Duodenal mucosa (tissue), 2 donors: ENCODE data around the gene TXNDC12.
"Not testable (repeated sequence)": the region's sequence is repeated elsewhere in the genome, so short reads cannot be mapped to it uniquely, and the experiment has no call there.

Experiments
- H3K27ac ChIP-seq: one replicate; pipeline ENCODE4 v1.7.0; 2013; ENCODE audit warnings: low read depth, low read length
- H3K27me3 ChIP-seq, 2 donors: one replicate each; pipeline ENCODE4 v1.7.0; 2013; ENCODE audit warnings: low read length in 2 of 2, control low read depth in 1 of 2; ENCODE audit not compliant: insufficient read depth in 2 of 2, control insufficient read depth in 1 of 2
- H3K36me3 ChIP-seq, 2 donors: one replicate each; pipeline ENCODE4 v1.7.0; 2013; ENCODE audit warnings: low read length in 2 of 2, control low read depth in 1 of 2; ENCODE audit not compliant: insufficient read depth in 2 of 2, control insufficient read depth in 1 of 2
- H3K4me1 ChIP-seq, 2 donors: one replicate each; pipeline ENCODE4 v1.7.0; 2013; ENCODE audit warnings: low read length in 2 of 2, control low read depth in 1 of 2; ENCODE audit not compliant: insufficient read depth in 2 of 2, control insufficient read depth in 1 of 2
- H3K4me3 ChIP-seq, 2 donors: one replicate each; pipeline ENCODE4 v1.7.0; 2013; ENCODE audit warnings: low read length in 2 of 2, low read depth in 1 of 2
- H3K9ac ChIP-seq, 2 donors: one replicate each; pipeline ENCODE4 v1.7.0; 2013; ENCODE audit warnings: low read length in 2 of 2, low read depth in 1 of 2
- H3K9me3 ChIP-seq, 2 donors: one replicate each; pipeline ENCODE4 v1.7.0; 2013; ENCODE audit warnings: low read length in 2 of 2, control low read depth in 1 of 2; ENCODE audit not compliant: control insufficient read depth in 1 of 2

Gene TXNDC12

DNA sequence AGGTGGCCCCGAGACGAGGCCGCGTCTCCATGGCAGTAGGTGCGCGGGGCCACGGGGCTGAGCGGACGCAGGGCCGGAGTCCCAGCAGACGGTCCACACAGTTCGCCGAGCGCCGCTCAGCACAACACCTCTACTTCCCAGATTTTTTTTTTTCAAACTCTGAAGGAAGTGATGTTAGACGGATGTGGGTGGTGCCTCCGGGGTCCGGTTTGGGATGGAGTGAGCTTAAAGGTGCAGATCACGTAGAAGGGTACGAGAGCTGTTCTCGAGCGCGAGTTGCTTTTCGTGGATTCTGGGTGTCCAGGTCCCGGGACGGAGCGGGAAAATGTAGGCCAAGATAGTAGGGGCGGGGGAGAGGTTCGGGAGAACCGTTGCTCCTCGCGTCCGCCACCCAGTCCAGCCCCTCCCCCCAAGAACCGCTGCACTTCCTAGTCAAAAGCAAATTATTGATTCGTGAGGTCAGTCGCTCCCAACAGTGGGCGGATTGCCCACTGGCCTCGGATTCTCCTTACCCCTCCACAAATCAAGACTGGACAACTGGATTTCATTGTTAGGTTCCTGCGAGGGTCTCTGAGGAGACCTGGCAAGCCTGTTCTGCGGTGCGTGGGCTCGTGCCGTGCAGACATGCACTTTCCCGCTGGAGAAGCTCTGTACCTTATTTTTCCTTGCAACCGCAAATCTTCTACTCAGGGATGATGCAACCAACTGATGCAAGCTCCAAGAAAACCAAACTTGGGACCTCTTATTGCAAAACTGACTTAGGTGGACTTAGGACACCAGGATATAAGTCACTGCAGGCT lies at the start of gene TXNDC12:
TXNDC12 (minus strand) TSS at position 126 of the 800 bp plus-strand sequence; CDS start at position 31, 95 bp downstream.
- Histone ChIP-seq H3K9me3 (no peaks in the 10 kb centered on the region), H3K27me3 (no peaks in the 10 kb centered on the region), H3K4me1 (peaks cover 31 to 33% of the 10 kb centered on the region in 2 donors), H3K27ac (peak within 1 kb of the TSS; percentile 86), H3K36me3 (peaks cover 5 to 10% of the 10 kb centered on the region in 2 donors), H3K9ac (peak within 1 kb of the TSS; percentile 85 to 88), H3K4me3 (peak within 1 kb of the TSS; percentile 94 to 99)

DNA sequence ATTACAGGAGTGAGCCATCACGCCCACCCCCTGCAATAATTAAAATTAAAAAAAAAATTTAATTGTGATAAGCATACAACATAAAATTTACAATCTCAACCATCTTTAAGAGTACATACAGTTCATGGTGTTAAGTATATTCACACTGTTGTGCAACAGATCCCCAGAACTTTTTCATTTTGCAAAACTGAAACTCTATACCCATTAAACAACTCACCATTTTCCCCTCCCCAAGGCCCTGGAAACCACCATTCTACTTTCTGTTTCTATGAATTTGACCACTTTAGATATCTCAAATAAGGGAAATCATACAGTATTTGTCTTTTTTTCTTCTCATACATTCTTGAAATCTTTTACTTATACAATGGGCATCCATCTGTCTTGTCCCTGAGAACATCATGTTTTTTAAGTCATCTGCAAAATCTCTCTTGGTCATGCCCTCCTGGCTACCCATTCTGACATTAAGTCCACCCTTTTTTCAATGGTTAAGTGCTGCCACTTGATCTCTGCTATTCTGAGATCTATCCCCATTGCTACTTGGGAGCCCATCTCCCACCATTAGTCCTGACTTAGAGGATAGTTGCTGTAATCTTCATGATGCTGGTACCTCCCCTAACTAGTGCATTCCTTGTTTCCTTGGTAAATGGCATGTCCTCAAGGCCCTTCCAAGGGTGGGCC lies 47.5 kb upstream of the TXNDC12 start:
- H3K27ac ChIP-seq, result no peak overlapping the region
- H3K36me3 ChIP-seq, result no peaks in the 10 kb centered on the region
- no peak overlapping the region for H3K9ac ChIP-seq
- H3K4me1 ChIP-seq, result no peaks in the 10 kb centered on the region
- H3K9me3 ChIP-seq, result no peaks in the 10 kb centered on the region
- no peak overlapping the region for H3K4me3 ChIP-seq
- H3K27me3 ChIP-seq, result no peaks in the 10 kb centered on the region

DNA sequence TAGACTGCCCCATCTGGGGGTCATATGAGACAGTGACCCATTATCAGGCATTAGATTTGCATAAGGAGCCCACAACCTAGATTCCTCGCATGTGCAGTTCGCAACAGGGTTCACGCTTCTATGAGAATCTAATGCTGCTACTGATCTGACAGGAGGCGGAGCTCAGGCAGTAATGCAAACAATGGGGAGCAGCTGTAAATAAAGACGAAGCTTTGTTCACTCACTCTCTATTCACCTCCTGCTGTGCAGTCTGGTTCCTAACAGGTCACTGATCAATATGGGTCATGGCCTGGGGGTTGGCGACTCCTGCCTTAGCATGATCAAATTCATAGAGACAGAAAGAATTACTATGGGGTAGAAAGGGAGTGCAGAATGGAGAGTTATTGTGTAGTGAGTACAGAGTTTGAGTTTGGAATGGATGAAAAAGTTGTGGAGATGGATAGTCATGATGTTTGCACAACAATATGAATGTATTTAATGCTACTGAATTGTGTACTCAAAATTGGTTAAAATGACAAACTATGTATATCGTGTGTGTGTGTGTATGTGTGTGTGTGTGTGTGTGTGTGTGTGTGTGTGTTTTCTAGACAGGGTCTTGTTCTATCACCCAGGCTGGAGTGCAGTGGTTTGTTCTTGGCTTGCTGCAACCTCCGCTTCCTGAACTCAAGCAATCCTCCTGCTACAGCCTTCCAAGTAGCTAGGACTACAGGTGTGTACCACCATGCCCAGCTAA lies 43.3 kb upstream of the TXNDC12 start:
- H3K4me1 ChIP-seq, result no peaks in the 10 kb centered on the region
- no peaks in the 10 kb centered on the region for H3K9me3 ChIP-seq
- no peak overlapping the region for H3K27ac ChIP-seq
- H3K9ac ChIP-seq, result no peak overlapping the region
- no peaks in the 10 kb centered on the region for H3K36me3 ChIP-seq
- no peak overlapping the region for H3K4me3 ChIP-seq
- no peaks in the 10 kb centered on the region for H3K27me3 ChIP-seq

DNA sequence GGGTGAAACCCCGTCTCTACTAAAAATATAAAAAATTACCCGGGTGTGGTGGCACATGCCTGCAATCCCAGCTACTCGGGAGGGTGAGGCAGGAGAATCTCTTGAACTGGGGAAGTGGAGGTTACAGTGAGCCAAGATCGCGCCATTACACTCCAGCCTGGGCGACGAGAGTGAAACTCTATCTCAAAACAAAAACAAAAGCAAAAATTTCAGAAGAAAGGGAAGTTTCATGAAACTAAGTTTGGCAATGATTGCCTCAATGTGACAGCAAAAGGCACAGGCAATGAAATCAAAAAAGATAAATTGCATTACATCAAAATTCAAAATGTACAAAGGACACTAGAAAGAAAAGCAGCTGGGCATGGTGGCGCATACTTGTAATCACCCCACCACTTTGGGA lies 41.2 kb upstream of the TXNDC12 start:
- no peaks in the 10 kb centered on the region for H3K9me3 ChIP-seq
- no peak overlapping the region for H3K27ac ChIP-seq
- H3K36me3 ChIP-seq, result peaks cover 0 to 3% of the 10 kb centered on the region in 2 donors
- no peaks in the 10 kb centered on the region for H3K27me3 ChIP-seq
- H3K4me3 ChIP-seq, result no peak overlapping the region
- H3K4me1 ChIP-seq, result no peaks in the 10 kb centered on the region
- H3K9ac ChIP-seq, result no peak overlapping the region

DNA sequence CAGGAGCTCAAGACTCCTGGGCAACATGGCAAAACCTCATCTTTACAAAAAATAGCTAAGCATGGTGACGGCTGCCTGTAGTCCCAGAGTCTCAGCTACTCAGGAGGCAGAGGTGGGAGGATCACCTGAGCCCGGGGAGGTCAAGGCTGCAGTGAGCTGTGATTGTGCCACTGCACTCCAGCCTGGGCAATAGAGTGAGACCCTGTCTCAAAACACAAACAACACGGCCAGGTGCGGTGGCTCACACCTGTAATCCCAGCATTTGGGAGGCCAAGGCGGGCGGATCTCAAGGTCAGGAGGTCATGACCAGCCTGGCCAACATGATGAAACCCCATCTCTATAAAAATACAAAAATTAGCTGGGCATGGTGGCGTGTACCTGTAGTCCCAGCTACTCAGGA lies 39.3 kb upstream of the TXNDC12 start:
- not testable (repeated sequence) for H3K27ac ChIP-seq, H3K27me3 ChIP-seq, H3K4me1 ChIP-seq, H3K4me3 ChIP-seq, H3K36me3 ChIP-seq, H3K9ac ChIP-seq, H3K9me3 ChIP-seq

DNA sequence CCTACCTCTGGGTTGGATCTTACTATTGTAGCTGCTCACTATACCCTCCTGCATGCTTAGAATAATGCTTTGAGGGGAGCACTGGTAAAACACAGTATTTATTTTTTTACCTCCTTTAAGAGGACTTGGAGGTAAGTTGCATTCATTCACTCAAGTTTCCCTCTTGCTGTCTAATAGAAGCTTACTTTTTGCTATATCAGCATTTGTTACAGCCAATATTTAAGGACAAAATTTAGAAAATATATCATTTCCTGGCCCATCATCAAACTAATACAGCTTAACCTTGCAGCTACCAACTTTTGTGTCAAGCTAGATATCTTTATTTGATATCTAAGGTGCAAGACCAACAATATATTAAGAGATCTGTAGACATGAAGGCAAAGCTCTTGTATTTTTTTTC lies 32.9 kb upstream of the TXNDC12 start:
- not testable (repeated sequence) for H3K4me1 ChIP-seq, H3K27ac ChIP-seq, H3K27me3 ChIP-seq, H3K9ac ChIP-seq, H3K4me3 ChIP-seq, H3K9me3 ChIP-seq
- peaks cover 4 to 33% of the 10 kb centered on the region in 2 donors for H3K36me3 ChIP-seq

DNA sequence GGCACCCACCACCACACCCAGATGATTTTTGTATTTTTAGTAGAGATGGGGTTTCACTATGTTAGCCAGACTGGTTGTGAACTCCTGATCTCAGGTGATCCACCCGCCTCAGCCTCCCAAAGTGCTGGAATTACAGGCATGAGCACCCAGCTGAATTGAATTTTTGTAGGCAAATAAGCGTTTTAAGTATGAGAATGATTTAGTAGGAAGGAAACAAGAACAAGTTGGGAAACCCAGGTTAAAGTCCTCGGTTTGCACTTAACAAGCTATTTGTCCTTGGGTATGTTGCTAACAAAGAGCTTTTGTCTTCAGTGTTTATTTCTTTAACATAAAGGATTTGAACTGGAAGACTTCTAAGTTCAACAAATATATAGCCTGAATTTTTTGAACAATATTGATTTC lies 25.0 kb upstream of the TXNDC12 start:
- Histone ChIP-seq H3K4me1 (peaks cover 0 to 7% of the 10 kb centered on the region in 2 donors), H3K9me3 (no peaks in the 10 kb centered on the region), H3K9ac (no peak overlapping the region), H3K27me3 (no peaks in the 10 kb centered on the region), H3K4me3 (no peak overlapping the region), H3K36me3 (peaks cover 5 to 26% of the 10 kb centered on the region in 2 donors), H3K27ac (no peak overlapping the region)

DNA sequence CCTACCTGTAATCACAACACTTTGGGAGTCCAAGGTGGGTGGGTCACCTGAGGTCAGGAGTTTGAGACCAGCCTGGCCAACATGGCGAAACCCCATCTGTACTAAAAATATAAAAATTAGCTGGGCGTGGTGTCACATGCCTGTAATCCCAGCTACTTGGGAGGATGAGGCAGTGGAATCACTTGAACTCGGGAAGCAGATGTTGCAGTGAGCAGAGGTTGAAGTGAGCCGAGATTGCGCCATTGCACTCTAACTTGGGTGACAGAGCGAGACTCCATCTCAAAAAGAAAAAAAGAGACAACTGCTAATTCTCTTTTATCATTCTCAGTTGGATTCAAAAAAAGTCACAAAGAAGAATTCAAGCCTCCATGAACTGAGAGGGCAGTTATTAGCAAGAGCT lies 22.3 kb upstream of the TXNDC12 start:
- H3K27me3 ChIP-seq, H3K4me3 ChIP-seq: not testable (repeated sequence)
- peaks cover 5 to 19% of the 10 kb centered on the region in 2 donors for H3K36me3 ChIP-seq

DNA sequence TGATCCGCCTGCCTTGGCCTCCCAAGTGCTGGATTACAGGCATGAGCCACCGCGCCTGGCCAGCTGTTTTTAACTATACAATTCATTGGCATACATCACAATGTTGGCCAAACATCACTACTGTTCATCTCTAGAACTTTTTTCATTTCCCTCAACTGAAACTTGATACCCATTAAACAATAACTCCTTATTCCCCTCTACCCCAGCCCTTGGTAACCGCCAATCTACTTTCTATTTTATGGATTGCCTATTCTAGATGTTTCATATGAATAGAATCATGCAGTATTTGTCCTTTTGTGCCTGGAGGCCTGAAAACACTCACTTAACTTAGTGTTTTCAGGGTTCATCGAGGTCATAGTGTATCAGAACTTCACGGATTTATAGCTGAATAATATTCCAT lies 17.3 kb upstream of the TXNDC12 start:
- H3K9me3 ChIP-seq, result no peaks in the 10 kb centered on the region
- no peak overlapping the region for H3K4me3 ChIP-seq
- no peaks in the 10 kb centered on the region for H3K27me3 ChIP-seq
- H3K36me3 ChIP-seq, result peaks cover 6 to 17% of the 10 kb centered on the region in 2 donors
- H3K27ac ChIP-seq, result no peak overlapping the region
- H3K4me1 ChIP-seq, result peaks cover 7 to 10% of the 10 kb centered on the region in 2 donors
- no peak overlapping the region for H3K9ac ChIP-seq

More for the DNA sequence above, 22.3 kb upstream of the TXNDC12 start:
- not testable (repeated sequence) for H3K27ac ChIP-seq, H3K9me3 ChIP-seq, H3K4me1 ChIP-seq, H3K9ac ChIP-seq

DNA sequence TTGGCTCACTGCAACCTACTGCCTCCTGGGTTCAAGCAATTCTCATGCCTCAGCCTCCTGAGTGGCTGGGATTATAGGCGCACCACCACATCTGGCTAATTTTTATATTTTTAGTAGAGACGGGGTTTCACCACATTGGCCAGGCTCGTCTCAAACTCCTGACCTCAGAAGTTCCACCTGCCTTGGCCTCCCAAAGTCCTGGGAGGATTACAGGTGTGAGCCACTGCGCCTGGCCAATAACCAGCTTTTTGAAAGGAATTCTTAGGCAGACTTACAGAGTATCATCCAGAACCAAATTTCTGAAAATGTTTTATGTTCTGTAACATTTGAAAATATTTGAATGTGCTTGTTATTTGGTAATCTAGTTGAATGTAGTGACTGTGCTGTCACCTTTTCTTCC lies 15.7 kb upstream of the TXNDC12 start:
- H3K9me3 ChIP-seq, result no peaks in the 10 kb centered on the region
- no peak overlapping the region for H3K9ac ChIP-seq
- H3K4me1 ChIP-seq, result peaks cover 7 to 10% of the 10 kb centered on the region in 2 donors
- H3K4me3 ChIP-seq, result no peak overlapping the region
- H3K27ac ChIP-seq, result no peak overlapping the region
- H3K36me3 ChIP-seq, result peaks cover 6 to 24% of the 10 kb centered on the region in 2 donors
- no peaks in the 10 kb centered on the region for H3K27me3 ChIP-seq
